NCI-H1436 (cell line): ENCODE data around the gene SPAG16.
"Not testable (repeated sequence)": the region's sequence is repeated elsewhere in the genome, so short reads cannot be mapped to it uniquely, and the experiment has no call there.

Experiments
- DNase-seq: peaks from one replicate; lab custom pipeline; 2025; lab: John Stamatoyannopoulos, UW

SPAG16 gene

DNA sequence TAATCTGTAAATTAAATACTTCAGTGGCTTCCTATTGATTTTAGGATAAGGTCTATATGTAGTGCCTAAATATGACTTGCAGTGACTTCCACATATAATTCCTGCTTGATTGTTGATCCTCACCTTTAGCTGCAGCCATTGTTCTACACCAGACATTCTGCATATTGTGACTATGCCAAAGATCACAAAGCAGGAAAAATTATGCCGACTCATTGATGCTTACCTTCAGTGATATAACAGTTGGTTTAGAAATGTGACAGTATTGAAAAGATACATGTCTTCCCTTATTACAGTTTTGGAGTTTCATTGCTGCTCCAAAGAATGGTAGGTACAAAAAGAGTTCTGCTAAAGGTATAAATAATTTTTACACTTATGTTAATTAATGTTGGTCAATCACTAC, 12.3 kb upstream of the SPAG16 start:
- DNase-seq, result no peak

DNA sequence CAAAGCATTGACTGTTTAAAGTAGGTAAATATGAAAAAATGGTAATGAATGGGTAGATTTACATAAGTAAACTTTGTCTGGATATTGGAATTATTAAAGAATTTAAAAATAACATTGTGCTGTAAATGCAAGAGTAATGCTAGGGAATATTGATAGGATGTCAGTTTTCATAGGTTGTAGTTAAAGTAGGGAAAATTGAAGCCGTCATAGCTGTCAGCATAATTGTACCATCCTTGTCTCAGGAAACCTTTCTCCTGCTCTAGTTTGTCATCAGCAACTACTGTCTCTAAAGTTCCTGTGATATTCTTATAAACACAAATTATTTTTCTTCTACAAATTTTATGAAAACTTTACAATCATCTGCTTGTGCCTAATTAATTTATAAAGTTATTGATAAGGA, 10.1 kb upstream of the SPAG16 start:
- DNase-seq, result no peak

DNA sequence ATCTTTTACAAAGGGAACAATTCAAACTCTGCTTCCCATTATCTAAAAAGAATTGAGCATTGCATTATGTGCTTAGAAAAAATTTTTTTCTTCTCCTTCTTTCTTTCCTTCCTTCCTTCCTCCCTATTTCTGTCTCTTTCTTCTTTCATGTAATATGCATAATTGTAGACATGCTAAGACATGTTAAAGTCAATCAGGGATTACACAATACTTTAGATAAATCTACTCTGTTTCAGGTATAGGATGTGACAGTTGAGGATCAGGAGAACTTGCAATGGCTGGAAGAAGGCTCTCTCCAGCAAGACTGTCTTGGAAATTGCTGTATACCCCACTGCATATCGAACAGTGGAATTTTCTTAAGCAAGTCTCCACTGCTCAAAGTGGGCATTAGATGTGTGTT, 9.0 kb upstream of the SPAG16 start:
- no peak for DNase-seq

DNA sequence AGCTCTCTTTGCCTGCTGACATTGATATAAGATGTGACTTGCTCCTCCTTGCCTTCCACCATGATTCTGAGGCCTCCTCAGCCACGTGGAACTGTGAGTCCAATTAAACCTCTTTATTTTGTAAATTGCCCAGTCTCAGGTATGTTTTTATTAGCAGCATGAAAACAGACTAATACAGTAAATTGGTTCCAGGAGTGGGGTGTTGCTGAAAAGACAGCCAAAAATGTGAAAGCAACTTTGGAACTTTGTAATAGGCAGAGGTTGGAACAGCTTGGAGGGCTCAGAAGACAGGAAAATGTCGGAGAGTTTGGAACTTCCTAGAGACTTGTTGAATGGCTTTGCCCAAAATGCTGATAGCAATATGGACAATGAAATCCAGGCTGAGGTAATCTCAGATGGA, 7.1 kb upstream of the SPAG16 start:
- DNase-seq, result not testable (repeated sequence)

DNA sequence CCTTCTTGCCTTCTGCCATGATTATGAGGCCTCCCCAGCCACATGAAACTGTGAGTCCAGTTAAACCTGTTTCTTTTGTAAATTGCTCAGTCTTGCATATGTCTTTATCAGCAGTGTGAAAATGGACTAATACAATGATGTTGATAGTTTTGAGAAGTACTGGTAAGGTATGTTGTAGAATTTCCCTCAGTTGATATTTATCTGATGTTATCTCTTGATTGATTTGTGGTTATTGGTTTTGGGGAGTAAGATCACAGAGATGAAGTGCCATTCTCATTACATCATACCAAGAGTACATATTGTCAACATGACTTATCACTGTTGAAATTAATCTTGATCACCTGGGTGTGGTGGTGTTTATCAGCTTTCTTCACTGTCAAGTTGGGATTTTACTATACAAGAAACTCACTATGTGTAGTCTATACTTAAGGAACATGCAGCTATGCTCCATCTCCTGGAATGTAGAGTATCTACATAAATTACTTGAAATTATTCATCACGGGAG, 5.1 kb upstream of the SPAG16 start:
- DNase-seq, result no peak

DNA sequence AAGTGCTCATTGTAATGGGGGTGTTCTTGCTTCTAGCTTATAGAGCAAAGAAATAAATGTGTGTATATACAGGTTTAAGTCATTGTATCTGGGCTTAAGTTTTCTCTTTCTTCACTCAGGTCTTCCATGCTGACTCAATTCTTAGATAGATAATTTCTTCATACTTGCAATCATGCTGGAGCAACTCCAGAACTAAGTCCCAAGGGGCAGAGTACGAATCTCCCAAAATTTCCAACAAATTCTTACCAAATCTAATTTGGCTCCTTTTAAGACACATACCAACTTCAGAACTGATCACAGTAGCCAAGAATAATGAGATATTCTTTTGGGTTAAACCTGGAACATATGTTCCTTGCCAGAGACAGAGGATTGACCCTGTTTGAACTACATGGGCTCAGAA, 4.3 kb upstream of the SPAG16 start:
- no peak for DNase-seq

DNA sequence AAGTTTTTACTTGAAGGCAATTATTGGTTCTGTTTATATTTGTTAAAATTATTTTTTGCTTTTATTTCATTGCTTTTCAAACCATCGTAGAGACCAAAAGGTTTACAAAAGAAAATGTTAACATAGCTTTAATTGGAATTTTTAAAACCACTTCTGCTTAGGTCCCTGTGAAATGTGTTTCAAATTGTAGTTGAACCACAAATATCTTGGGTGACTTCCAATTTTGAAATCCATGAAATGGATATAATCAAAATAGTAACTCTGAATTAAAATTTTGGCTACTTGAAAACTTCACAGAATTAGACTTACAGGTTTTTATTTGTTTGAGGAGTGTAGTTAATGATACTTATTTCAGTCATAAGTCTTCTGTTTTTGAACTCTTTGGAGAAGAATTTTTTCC, 3.1 kb upstream of the SPAG16 start:
- no peak for DNase-seq

DNA sequence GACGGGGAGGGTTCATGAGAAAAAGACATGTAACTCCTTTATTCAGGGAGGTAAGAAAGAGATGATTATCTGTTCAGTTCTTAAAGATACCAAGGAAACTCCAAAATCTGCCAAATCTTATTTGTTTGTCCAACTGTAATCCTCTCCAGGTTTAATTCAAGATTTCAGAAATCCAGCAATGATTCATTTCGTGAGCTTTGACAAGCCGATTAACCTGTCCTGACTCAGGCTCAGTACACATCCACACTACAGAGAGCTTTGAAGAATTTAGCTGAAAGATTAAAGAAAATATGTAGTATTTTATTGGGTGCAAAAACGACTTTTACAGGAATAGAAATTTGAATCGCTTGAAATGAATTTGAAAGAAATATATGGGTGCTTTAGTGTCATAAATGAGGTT, 1.1 kb downstream of the SPAG16 start:
- no peak for DNase-seq

DNA sequence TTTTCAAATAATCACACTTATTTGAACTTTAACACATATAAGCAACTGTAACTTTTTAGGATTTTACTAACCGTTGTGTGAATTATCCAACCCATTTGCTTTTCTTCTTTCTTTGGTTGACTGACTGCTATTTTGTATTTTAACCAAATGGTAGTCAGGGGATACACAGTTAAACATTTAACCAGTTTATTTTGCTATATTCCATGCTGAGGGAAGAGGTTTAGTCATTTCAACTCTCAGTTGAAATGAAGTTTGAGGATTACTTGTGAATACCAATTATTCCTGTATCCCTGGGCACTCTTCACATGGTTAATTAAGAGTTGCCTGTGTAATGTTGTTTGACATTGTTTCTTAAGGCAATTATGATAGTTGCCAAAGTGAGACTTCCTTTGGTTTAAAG, 1.9 kb downstream of the SPAG16 start:
- no peak for DNase-seq

DNA sequence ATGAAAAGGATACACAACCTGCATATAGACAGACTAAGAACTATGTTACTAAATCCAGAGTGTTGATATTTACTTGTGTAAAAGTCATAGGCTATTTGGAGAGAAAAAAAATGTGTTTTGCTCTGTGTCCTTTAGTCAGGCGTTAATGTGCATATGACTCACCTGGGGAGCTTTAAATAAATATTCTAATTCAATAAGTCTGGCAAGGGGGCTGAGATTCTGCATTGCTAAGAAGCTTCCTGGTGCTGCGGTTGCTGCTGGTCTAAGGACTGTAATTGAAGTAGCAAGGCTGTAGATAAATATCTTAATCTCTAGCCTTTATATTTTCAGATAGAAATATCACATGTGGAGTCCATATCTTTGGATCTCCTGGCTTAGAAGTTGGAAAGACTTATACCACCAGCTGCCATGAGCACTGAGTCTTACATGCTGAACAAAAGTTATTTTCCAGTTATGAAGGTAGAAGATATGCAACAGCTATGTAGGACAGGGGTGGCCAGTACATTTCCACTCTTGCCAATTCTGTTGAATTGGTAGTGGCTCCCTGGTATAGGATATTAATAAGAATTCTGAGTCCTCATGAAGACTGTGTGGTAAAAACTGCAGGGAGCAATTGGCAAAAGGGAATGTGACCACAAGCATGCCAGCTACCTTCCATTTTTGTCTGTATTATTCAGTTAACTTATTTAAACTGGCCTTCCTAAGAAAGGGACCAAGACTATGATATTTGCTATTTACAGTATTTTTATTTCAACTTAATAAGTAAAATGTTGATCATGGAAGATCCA, 4.8 kb downstream of the SPAG16 start:
- DNase-seq, result no peak

DNA sequence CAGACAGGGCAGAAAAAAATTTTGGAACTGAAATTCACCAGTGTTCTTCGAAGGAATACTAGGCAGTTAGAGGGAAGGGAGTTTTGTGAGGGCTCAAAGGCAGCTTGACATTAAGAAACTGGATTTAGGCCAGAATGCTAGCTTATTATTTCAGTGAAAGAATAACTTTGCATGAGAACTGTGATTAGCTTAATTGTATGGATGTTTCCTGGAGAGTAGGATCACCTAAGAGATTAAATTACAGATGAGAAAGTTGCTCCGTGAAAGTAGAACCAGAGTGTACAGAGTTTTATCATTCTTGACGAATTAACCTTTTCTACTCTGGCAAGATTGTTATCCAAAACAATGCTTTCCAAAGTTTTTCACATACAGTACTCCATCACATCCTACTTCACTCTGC, 6.2 kb downstream of the SPAG16 start:
- no peak for DNase-seq

DNA sequence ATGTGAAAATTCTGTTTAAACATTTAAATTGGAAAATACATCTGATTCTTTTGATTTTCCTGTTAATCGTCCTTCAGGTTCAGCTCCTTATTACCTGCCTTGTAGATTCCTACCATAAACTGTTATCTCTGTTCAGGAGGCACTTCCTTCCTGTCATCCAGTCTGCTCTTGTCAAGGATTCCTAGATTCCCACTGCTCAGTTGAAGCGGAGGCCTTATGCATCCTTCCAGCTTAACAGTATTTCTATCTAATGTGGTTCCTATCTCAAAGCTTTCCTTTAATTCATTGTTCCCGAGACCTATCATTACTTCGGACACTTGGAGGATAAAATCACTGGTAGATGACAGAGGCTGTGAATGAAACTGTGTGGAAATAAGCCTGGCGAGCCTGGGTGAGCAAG, 12.0 kb downstream of the SPAG16 start:
- DNase-seq, result no peak

DNA sequence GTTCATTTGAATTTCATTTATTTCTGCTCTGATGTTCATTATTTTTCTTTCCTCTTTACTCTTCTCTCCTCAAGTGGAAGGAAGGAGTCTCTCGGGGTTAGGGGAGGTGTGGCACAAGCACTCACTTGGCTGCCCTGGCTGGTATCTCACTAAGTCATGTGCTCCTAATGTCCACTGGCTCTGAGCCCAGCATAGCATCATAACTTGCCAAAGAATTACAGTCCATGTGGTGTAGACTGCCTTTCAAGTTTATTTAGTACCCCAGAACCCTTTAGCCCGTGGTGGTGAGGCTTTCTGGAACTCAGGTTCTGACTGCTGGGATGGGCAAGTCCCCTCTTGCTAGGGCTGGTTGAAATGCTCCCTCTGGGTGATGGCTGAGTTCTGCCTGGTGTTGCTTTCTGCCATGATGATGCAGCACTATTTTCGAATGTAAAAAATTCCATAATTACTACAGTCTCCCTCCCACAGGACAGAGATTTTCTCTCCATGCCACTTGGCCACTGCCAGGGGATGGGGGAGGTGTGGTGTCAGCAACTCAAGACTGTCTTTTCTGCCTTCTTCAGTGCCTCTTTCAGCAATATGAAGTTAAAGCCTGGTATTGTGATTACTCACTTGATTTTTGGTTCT, 22.2 kb downstream of the SPAG16 start:
- no peak for DNase-seq

DNA sequence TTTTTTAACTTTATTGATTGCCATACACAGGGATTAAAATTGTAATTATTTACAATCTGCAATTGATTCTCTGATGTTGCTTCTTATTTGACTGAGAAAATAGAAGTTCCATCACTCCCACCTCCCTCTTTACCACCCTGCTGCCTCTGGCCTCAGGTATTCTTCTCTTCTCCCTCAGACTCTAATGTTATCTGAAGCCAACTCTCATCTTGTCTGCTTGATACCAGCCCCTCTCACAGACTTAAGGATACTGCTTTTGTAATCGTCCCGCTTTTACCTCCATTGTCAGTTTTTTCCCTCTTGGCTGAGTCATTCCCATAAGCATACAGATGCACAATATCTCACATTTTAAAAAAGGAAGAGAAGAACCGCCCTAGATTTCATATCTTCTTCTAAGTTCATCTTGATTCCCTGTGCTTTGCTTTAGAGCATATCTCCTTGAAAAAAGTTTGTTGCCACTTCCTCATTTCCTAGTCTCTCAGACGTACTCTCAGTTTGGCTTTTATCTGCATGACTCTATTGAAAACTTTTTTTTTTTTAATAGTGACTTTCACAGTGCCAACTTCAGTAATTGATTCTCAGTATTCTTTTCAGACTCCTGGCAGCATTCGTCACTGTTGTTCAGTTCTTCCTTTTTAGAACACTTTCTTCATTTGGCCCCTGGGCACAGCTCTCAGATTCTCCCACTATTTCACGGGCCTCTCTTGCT, 31.1 kb downstream of the SPAG16 start:
- no peak for DNase-seq

DNA sequence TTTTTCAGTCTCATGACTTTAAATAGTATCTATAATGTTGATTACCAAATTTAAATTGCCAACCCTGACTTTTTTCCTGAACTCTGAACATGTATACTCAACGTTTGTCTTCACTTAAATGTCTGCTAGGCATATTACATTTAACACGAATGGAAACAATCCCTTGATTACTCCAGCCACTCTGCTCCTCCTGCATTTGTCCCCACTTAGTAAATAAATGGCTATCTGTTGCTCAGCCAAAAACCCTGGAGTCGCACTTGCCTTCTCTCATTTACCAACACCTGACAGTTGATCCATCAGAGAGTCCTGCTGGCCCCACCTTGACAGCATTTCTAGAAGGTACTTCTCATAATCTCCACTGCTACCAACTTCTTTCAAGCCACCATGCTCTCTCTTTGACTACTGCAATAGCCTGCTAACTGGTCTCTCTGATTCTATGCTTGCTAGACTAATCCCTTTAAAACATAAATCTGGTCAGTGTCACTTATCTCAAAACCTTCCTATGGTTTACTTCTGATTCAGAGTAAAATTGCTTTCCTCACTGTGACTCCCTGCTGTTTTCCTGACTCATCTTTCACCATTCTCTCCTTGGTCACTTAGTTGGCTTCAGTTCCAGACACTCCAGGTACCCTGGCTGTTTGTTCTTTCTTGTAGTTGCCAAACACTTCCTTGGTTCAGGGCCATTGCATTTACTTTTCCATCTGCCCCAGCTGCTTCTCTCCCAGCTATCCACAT, 31.9 kb downstream of the SPAG16 start:
- DNase-seq, result no peak

DNA sequence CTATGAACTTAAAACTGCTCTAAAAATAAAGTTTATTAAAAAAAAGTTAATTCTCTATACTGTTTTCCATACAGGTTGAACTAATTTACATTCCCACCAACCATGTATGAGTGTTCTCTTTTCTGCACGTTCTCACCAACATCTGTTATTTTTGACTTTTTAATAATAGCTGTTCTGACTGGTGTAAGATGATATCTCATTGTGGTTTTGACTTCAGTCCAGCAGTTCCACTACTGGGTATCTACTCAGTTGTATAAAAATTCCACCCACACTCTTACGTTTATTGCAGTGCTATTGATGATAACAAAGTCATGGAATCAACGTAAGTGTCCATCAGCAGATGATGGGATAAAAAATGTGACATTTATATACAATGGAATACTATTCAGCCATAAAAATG, 33.7 kb downstream of the SPAG16 start:
- DNase-seq, result no peak

DNA sequence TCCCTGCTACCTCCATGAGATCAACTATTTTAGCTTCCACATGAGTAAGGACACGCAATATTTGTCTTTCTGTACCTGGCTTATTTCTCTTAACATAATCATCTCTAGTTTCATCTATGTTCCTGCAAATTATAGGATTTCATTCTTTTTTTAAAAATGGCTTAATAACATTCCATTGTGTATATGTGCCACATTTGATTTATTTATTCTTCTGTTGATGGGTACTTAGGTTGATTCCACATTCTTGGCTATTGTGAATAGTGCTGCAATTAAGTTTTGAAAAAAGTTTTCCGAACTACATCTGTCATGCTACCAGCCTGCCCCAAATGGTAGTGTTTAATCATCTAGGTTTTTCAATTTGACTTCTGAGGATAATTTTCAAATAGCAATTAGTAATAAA, 36.3 kb downstream of the SPAG16 start:
- no peak for DNase-seq

DNA sequence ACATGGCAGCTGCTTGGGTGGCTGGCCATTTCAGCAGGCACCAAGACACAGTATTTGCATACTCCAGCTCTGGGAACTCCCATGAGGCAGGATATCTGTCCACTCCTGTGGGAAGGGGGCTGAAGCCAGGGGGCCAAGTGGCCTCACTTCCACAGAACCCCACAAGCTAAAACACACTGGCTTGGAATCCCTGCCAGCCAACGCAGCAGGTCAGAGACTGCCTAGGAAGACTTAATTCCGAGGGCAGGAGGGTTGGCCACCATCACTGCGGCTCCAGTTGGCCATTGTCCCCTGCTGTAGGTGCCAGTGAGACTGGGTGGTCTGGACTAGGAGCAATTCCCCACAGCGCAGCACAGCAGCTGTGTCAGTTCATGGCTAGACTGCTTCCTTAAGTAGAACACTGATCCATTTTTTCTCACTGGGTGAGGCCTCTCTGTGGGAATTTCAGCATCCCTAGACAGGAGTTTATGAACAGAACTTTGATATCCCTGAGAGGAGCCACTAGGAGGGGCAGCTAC, 52.0 kb downstream of the SPAG16 start:
- DNase-seq, result no peak

DNA sequence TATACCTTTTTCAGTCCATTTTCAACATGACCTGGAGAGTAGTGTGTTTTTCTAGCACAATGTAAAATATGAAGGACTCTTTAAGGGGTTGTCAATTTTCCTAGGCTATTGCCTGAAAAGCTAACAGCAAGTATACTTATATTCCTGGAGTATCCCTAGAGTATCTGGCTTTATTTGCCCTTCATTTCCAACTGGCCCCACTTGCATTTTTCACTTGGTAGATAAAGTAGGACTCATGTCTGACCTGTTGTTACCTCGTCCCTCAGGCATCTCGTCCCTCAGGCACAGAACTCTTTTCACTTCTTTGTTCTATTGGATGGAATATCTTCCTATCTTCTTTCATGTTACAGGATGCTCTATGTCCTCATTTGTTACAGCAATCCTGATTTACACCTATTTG, 69.2 kb downstream of the SPAG16 start:
- DNase-seq, result no peak

DNA sequence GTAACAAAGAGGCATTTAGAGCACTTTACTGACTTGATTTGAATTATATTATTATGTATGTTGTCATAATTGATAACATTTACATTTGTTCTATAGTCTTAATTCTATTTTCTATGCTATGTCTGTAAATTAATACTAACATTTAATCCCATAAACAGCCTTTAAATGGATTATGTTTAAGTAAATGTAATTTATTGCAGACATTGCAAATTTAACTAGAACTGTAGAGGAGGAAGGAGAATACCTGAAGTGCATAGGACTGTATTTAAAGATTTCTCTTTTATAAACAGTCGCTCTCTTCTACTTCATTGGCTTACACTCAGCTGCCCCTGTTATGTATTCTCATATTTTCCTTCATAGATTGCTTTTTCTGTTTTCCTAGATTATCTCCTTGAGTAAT, 92.4 kb downstream of the SPAG16 start:
- DNase-seq, result no peak

DNA sequence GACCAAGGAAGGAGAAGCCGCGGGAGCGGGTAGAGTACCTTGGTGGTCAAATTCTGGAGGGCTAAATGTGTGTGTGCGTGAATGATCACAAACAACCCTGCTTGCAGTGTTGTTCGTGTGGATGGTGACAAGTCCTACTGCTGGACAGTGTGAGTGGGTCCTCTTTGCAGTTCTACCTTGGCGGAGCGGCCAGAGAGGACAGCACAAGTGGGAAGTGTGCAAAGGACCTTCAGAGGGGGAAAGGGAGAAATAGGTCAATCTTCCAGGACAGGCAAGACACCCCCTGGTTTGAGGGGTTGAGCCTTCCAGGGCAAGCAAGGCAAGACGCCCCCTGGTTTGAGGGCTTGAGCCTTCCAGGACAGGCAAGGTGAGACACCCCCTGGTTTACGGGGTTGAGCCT, 122.8 kb downstream of the SPAG16 start:
- DNase-seq, result not testable (repeated sequence)

DNA sequence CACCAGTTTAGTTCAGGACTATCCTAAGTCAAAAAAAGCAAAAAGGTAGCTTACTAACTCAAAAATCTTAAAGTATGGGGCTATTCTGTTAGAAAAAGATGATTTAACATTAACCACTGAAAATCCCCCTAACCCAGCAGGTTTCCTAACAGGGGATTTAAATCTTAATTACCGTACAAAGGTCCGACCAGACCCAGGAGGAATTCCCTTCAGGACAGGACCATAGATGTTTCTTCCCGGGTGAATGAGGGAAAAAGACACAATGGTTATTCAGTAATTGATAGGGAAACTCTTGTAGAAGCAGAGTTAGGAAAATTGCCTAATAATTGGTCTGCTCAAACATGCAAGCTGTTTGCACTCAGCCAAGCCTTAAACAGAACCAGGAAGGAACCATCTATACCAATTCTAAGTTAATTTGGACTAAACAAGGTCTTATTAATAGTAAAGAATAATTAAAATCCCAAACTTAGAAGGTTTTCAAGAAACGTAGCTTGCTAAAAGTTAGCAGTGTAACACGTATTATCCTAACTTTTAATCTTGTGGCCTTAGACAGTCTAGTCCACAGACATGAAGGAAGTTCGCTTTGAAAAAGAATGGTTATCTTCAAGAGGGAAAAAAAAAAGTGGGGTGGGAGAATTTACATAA, 124.3 kb downstream of the SPAG16 start:
- DNase-seq, result not testable (repeated sequence)
